Measurements from ENCODE around the gene MS4A1.
"Not testable (repeated sequence)": the region's sequence is repeated elsewhere in the genome, so short reads cannot be mapped to it uniquely, and the experiment has no call there.

Gene MS4A1

GRCh38 chr11:60455531-60456042, at the start of gene MS4A1:
MS4A1 (plus strand) TSS chr11:60455847; CDS start chr11:60462375, 6,528 bp downstream.
- DNase-seq (ENCODE audit: low read depth), result no peak

- no peak for DNase-seq (ENCODE audit: low read depth)
Measured at GRCh38 chr11:60420015-60420414, 35.6 kb upstream of the MS4A1 start.

DNA sequence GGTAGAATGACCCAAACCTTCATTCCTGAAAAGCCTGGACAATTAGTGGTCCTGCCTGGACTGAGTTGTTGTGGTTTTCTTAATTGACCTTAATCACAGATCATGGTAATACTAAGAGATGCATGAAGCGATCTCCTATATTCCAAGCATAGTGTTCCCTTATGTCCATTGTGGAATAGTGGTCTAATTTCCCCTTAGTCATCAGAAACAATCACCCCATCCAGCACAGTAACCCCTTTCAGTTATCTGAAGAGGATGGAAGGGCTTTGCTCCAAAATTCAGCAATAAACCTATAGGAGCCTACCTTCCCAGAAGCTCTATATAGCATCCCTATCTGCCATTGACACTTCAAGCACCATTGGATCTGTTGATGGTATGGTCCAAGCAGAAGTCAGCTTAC, 33.0 kb upstream of the MS4A1 start:
- no peak for DNase-seq (ENCODE audit: low read depth)

DNA sequence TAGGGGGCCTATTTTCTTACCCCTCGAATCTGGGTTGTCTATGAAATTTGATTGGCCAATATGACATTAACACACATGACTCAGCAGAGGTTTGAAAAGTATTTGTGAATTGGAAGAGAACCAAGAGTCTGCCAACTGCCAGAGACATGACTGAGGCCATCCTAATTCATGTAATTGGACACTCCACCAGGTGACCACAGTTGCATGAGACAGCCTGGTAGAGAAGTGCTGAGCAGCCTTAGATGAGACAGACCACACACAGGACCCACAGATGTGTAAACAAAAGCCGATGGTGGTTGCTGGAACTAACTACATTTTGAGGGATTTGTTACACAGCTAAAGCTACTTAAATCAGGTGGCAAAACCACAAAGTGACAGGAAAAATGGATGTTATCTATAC, 27.1 kb upstream of the MS4A1 start:
- DNase-seq (ENCODE audit: low read depth), result no peak

DNA sequence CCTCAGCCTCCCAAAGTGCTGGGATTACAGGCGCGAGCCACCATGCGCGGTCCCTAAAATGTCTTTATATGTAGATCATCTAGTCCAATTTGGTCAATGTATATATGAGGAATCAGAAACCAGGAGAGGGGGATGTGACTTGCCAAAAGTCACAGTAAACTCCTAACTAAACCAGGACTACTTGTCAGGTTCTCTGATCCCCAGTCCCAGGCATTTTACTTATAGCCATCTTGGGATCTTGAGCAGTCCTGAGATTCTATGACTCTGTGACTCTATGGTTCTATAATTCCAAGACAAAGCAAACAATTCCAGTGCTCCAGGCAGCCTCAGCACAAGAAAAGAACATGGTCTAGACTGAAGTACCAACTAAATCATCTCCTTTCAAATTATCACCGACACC, 26.4 kb upstream of the MS4A1 start, which contains the start of gene MS4A5:
Gene MS4A5 (plus strand): TSS at position 301 of the 400 bp plus-strand sequence. CDS start 103 bp downstream, outside the sequence.
- DNase-seq (ENCODE audit: low read depth), result no peak

DNA sequence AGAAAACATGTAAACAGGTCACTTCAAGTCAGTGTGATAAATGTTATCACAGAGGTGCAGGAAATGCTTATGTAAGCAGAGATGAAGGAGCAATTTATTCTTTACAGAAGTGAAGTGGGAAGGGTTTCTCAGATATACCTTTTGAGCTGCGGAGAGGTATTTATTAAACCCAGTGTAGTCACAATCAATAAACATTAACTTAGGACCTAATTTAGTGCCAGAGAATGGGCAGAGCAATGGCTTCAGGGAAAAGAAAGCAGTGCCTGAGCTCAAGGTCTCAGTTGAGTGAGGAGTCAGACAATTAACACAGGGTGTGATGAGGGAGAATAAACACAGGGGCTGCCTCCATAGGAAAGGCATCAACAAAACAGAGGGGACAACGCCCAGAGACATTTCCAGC, 24.4 kb upstream of the MS4A1 start:
- DNase-seq (ENCODE audit: low read depth), result no peak

GRCh38 chr11:60433401-60433800, 22.2 kb upstream of the MS4A1 start:
- DNase-seq (ENCODE audit: low read depth), result no peak

- no peak for DNase-seq (ENCODE audit: low read depth)
Measured at GRCh38 chr11:60447070-60447469, 8.6 kb upstream of the MS4A1 start.

GRCh38 chr11:60447846-60448245, 7.8 kb upstream of the MS4A1 start:
- DNase-seq (ENCODE audit: low read depth), result no peak

DNA sequence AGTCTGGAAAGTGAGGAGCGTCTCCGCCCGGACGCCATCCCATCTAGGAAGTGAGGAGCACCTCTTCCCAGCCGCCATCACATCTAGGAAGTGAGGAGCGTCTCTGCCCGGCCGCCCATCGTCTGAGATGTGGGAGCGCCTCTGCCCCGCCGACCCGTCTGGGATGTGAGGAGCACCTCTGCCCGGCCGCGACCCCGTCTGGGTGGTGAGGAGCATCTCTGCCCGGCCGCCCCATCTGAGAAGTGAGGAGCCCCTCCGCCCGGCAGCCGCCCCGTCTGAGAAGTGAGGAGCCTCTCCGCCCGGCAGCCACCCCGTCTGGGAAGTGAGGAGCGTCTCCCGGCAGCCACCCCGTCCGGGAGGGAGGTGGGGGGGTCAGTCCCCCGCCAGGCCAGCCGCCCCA, 4.5 kb upstream of the MS4A1 start:
- DNase-seq (ENCODE audit: low read depth), result not testable (repeated sequence)

DNA sequence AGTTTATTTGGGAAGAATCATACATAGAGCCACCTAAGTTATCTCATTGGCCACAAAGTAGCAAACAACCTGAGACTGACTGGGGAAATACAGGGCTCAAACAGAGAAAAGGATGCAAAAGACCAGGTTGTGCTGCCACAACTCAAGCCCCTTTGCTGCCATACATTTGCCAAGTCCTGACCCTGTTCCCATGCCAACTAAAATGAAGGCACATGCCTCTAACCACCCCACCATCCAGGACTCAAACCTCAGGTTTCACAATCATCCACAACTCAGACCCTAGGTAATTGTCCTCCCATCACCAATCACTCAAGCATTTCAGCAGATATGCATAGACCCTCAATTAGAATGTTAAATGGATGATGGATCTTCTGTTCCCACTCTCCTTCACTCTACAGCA, 1.4 kb upstream of the MS4A1 start:
- no peak for DNase-seq (ENCODE audit: low read depth)

DNA sequence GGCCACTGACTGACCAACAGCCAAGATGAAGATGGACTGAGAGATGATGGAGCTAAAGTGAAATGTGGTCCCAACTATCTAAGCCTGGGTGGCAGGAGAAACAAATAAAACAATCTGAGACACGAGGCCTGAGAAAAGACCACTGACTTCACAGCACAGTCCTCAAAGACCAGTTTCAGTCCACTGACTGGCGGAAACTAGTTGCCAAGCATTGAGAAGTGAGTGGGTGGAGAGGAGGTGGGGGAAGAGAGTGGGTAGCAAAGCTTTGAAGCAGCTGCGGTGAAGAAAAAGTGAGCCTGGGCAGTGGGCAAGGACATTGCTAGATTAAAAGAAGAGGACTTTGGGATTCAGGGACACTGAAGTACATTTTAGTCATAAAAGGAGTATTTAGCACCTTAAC, 1.9 kb downstream of the MS4A1 start:
- DNase-seq (ENCODE audit: low read depth), result no peak

GRCh38 chr11:60459345-60459744, 3.7 kb downstream of the MS4A1 start:
- DNase-seq (ENCODE audit: low read depth), result no peak

GRCh38 chr11:60468829-60469228, 13.2 kb downstream of the MS4A1 start:
- no peak for DNase-seq (ENCODE audit: low read depth)

DNA sequence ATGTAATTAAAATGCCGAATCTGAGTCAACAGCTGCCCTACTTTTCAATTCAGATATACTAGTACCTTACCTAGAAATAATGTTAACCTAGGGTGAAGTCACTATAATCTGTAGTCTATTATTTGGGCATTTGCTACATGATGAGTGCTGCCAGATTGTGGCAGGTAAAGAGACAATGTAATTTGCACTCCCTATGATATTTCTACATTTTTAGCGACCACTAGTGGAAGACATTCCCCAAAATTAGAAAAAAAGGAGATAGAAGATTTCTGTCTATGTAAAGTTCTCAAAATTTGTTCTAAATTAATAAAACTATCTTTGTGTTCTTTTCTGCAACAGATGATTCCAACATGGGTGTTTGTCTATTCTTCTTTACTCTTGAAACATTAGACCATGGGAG, 14.1 kb downstream of the MS4A1 start:
- DNase-seq (ENCODE audit: low read depth), result no peak

DNA sequence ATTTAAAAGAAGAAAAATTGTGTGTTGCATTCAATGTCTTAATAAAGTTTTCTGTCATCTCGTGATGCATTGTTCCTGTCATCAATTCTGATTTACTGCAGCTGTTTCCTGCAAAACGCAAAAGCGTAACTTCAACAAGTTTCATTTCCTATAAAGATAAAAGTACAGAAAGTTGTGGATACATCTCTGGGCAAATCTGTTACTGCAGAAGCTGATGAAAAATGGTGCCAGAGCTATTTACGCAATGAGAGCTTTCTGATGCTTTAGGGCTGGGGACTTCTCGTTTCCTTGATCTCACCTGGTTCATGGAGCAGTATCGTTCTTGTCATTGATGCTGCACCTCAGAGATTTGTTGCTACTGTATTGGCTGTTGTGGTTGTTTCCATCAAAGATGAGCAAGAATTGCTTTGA, 21.4 kb downstream of the MS4A1 start:
- no peak for DNase-seq (ENCODE audit: low read depth)

DNA sequence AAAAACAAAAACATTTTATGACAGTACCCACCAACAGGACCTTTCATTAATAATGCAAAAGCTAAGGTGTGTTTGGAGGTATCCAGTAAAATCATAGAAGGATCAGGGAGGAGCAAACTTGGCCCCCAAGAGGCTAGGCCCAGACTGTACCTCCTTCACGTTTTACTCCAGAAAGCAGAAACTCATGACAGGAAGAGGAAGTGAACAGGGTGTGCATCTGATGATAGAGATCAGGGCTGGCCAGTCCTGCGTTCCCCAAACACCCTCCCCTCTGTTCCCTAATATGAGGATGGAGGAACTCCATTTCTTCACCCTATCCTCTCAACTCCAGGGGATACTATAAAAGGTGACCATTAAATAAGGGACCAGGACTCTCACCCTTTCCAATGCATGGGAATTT, 26.7 kb downstream of the MS4A1 start:
- DNase-seq (ENCODE audit: low read depth), result no peak

DNA sequence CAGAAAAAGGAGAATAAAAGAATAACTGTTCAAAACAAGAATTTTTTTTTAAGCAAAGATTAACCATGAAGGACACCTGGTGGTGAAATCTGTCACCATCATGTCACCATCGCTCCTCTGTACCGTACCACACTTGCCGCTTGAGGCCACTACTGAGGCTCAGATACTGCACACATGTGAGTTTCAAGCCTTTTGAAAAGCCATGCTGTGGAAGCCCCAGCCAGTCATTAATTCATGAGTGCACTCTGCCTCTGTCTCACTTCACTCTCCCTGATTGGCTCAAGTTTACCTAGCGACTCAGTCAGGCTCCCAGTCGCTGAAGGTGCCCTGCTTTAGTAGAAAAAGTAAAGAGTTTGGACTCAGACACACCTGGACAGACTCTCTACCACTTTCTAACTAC, 30.3 kb downstream of the MS4A1 start:
- DNase-seq (ENCODE audit: low read depth), result no peak

DNA sequence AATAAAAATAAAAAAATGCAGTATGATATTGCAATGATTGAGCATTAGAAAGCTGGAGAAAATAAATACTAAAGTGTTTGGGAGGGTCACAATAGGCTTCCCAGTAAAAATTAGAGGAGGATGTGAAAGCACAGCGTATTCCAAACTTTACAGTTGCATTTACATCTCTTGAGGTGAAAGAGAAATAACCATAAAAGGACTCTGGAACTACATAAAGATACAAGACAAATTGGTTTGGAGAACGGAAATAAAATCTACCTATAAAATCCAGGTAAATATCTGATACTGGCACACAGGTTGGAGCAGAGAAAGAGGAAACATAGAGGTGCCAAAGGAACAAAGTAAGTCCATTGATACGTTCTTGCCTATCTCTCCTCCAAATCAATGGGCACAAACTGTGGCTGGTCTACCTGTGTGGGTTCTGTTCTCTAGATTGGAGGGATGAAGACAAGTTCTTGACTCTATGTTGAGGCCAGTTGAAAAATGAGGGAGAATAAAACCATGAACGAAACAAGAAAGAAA, 36.9 kb downstream of the MS4A1 start, which contains the start of gene MS4A12:
Gene MS4A12 (plus strand): TSS at position 291 of the 522 bp plus-strand sequence. CDS start 4,541 bp downstream, outside the sequence.
- no peak for DNase-seq (ENCODE audit: low read depth)

DNA sequence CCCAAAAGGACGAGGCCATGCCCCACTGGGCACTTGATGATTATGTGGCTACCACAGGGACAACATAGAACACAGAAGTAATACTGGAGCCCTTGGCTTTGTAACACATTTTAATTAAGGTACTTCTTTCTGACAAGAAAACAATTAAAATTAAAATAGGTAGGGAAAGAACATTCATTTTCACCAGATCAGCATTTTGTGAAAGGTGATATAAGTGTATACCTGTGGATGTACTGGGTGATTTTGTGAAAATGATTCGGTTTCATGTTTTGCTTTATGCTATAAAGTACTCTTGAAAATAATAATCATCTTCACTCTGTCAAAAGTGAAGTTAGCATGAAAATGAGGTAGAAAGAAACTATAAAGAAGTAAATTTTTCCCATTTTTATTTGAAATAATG, 37.8 kb downstream of the MS4A1 start:
- no peak for DNase-seq (ENCODE audit: low read depth)

DNA sequence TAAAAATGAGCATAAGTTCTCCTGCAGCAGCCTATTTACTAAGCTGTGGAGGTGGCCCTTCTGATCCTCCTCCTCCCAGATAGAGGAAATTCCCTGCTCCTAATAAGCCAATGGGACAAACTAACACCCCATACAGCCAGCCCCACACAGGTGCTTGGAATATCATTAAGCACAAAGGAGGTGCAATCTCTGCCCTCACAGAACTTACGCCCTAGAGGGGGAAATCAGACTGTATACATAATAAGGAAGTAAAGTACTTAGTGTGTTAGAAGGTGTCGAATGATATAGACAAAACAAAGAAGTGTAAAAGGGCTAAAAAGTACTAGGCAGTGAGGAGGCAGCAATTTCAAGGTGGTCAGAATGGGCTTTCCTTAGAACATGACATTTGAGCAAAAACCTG, 42.8 kb downstream of the MS4A1 start:
- no peak for DNase-seq (ENCODE audit: low read depth)

- DNase-seq (ENCODE audit: low read depth), result no peak
Measured at GRCh38 chr11:60498853-60499252, 43.2 kb downstream of the MS4A1 start.

DNA sequence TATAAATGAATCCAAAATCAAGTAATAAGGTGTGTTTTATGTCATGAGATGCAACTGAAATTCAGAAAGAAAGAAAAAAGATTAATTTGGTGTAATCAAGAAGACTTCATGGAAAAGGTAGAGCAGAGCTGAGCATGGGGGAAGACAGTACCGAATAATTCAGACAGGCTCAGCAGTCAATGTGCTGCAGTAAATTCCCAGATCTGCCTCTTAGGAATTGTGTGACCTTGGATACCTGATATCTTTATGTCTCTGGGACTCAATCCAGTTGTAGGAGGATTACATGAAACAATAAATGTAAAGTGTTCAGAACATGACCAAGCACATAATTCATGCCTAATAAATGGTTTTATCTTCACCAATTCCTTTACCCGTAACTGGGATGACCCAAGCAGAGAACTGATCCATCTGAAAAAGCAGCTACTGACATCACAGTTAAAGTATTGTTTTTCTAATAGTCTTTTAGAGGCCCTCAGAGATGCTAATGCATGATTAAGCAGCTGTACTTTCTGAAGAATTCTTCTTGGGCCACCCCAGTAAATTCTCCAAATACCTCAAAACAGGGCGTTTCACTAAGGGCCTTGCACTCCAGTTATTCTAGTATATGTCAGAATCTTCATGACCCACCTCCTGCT, 44.7 kb downstream of the MS4A1 start:
- no peak for DNase-seq (ENCODE audit: low read depth)

- no peak for DNase-seq (ENCODE audit: low read depth)
Measured at GRCh38 chr11:60502221-60502775, 46.7 kb downstream of the MS4A1 start.
